Measurements from ENCODE around the gene SYNGR1. TPM values are rescaled to one million over a fixed set of nuclear protein-coding genes. Genes with fewer than 3 reads are reported as not detected.

SYNGR1 gene
- total RNA-seq, 1 experiment from 2014 or later = 17.8 TPM

DNA sequence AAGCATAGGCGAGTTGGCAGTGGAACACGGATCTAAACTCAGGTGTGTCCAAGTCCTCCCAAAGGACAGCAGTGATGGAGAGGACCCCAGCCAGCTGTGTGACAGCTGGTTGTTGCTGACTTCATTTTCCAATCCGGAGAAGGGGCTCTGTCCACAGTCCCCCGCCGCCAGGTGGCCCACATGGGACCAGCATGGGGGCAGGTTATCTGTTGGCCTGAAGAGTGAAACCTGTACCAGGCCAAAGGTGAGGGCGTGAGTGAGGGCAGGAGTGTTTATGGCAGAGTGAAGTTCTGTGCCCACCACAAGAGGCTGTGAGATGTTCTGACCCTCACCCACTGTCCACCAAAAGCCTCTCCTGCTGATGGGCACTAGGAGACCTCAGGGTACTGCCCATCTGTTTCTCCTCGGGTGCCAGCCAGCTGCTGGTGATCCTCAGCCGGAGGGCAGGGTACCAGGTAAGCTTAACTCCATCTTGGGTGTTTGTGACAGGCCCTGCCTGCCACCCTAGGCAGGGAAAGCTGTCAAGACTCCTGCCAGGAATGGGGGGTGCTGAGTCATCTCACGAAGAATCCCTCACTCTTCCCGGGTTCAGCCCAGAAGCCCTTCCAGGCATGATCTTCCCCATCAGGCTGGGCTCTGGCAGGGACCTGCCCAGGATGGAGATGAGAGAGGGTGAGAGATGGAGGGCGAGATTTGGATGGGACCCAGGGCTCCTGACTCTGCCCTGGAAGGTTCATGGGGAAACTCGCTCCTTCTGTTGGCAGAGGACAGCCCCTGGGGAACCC is 34.2 kb downstream of the SYNGR1 start:
- Histone ChIP-seq H3K9me3 (ENCODE audit: control insufficient read depth, insufficient read depth, low read depth, low read length) (no peaks in the 10 kb centered on the region), H3K36me3 (ENCODE audit: control insufficient read depth, insufficient read depth, low read length) (no peaks in the 10 kb centered on the region), H3K4me1 (ENCODE audit: control insufficient read depth, insufficient read depth, low read length) (no peaks in the 10 kb centered on the region), H3K27me3 (ENCODE audit: control insufficient read depth, insufficient read depth, low read length) (no peaks in the 10 kb centered on the region), H3K27ac (ENCODE audit: low read length) (no peak overlapping the region), H3K4me3 (ENCODE audit: low read depth in 2 of 2, low read length in 2 of 2) (no peak overlapping the region)
- ChIA-PET POLR2A (interaction anchor here (0.6 kb wide), 1 partner anchor 9 kb away, joined by 3 read pairs; no protein-coding TSS in a partner anchor), CTCF (no interaction called here)
- no TSS peak for BruUV-seq (replicated peaks)
- ATAC-seq (no peak), DNase-seq (ENCODE audit: low read depth, low spot score) (no peak)
- in situ Hi-C loops (cut with HindIII; ENCODE audit: low pct_unique_long_range_greater_than_20kb, low sequenced_read_pairs) = no loop called here
- intact Hi-C loops (cut with micrococcal nuclease; ENCODE audit: unreplicated experiment) = no loop called here
- no peak for TF ChIP-seq SIN3A (IDR thresholded peaks at IDR 0.05; ENCODE audit: borderline replicate concordance, insufficient read depth, low read depth, low read length)
- TF ChIP-seq POLR2AphosphoS5 (IDR thresholded peaks at IDR 0.05; ENCODE audit: low read depth, low read length) = no peak
- TF ChIP-seq, protein P1, sequence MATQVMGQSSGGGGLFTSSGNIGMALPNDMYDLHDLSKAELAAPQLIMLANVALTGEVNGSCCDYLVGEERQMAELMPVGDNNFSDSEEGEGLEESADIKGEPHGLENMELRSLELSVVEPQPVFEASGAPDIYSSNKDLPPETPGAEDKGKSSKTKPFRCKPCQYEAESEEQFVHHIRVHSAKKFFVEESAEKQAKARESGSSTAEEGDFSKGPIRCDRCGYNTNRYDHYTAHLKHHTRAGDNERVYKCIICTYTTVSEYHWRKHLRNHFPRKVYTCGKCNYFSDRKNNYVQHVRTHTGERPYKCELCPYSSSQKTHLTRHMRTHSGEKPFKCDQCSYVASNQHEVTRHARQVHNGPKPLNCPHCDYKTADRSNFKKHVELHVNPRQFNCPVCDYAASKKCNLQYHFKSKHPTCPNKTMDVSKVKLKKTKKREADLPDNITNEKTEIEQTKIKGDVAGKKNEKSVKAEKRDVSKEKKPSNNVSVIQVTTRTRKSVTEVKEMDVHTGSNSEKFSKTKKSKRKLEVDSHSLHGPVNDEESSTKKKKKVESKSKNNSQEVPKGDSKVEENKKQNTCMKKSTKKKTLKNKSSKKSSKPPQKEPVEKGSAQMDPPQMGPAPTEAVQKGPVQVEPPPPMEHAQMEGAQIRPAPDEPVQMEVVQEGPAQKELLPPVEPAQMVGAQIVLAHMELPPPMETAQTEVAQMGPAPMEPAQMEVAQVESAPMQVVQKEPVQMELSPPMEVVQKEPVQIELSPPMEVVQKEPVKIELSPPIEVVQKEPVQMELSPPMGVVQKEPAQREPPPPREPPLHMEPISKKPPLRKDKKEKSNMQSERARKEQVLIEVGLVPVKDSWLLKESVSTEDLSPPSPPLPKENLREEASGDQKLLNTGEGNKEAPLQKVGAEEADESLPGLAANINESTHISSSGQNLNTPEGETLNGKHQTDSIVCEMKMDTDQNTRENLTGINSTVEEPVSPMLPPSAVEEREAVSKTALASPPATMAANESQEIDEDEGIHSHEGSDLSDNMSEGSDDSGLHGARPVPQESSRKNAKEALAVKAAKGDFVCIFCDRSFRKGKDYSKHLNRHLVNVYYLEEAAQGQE (IDR thresholded peaks at IDR 0.05; ENCODE audit: insufficient read depth in 1 of 2, low read depth in 2 of 2, low read length in 1 of 2) = no peak
- TF ChIP-seq, protein P2, sequence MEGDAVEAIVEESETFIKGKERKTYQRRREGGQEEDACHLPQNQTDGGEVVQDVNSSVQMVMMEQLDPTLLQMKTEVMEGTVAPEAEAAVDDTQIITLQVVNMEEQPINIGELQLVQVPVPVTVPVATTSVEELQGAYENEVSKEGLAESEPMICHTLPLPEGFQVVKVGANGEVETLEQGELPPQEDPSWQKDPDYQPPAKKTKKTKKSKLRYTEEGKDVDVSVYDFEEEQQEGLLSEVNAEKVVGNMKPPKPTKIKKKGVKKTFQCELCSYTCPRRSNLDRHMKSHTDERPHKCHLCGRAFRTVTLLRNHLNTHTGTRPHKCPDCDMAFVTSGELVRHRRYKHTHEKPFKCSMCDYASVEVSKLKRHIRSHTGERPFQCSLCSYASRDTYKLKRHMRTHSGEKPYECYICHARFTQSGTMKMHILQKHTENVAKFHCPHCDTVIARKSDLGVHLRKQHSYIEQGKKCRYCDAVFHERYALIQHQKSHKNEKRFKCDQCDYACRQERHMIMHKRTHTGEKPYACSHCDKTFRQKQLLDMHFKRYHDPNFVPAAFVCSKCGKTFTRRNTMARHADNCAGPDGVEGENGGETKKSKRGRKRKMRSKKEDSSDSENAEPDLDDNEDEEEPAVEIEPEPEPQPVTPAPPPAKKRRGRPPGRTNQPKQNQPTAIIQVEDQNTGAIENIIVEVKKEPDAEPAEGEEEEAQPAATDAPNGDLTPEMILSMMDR (IDR thresholded peaks at IDR 0.05) = no peak
- TF ChIP-seq TCF7L2 (IDR thresholded peaks at IDR 0.05; ENCODE audit: low read depth, low read length) = no peak

DNA sequence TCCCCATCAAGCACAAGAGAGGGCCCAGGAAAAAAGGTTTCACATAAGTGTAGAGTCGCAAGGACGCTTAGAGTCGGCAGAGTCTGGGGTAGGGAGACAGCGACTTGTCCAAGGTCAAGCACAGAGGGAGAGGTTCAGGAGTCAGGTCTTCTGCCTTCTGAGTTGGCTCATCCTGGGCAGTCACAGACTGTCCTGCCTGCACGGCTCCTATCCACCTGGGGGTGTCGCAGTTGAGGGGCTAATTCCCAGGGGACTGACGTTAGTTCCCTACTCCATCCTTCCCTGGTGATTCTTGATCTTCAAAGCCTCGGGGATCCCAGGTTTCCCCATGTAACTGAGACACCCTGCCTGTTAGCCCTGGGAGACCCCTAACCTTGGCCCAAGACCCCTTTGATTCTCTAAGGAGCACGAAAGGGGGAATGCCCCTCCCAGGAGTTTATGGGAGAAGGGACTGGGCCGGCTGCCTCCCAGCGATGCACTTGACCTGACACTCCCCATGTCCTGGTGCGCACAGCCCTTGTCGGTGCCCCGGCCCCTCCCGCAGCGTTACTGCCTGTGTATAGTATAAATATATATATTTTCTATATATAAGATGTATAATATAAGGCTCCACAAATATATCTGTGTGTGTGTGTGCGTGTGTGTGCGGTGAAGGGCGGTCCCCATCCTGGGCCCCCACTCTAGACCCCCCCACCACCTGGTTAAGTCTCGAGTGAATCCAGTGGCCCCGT is 35.1 kb downstream of the SYNGR1 start:
- ATAC-seq (peak; percentile 56; the same call in 1 of the 2 replicates), DNase-seq (ENCODE audit: low read depth, low spot score) (no peak)
- POLR2A ChIA-PET = no interaction called here
- no TSS peak for BruUV-seq (replicated peaks)
- H3K4me3 ChIP-seq (ENCODE audit: low read depth in 2 of 2, low read length in 2 of 2) = no peak overlapping the region
- H3K9me3 ChIP-seq (ENCODE audit: control insufficient read depth, insufficient read depth, low read depth, low read length) = no peaks in the 10 kb centered on the region
- no peak overlapping the region for H3K27ac ChIP-seq (ENCODE audit: low read length)
- TF ChIP-seq TCF7L2 (IDR thresholded peaks at IDR 0.05; ENCODE audit: low read depth, low read length) = no peak
- TF ChIP-seq, protein P1 (IDR thresholded peaks at IDR 0.05; ENCODE audit: insufficient read depth in 1 of 2, low read depth in 2 of 2, low read length in 1 of 2) = no peak
- TF ChIP-seq SIN3A (IDR thresholded peaks at IDR 0.05; ENCODE audit: borderline replicate concordance, insufficient read depth, low read depth, low read length) = no peak
- no peak for TF ChIP-seq POLR2AphosphoS5 (IDR thresholded peaks at IDR 0.05; ENCODE audit: low read depth, low read length)
- TF ChIP-seq, protein P2 (IDR thresholded peaks at IDR 0.05) = no peak
- intact Hi-C loops (cut with micrococcal nuclease; ENCODE audit: unreplicated experiment) = no loop called here
- no peaks in the 10 kb centered on the region for H3K27me3 ChIP-seq (ENCODE audit: control insufficient read depth, insufficient read depth, low read length)
- CTCF ChIA-PET = interaction anchor here (0.7 kb wide), 1 partner anchor 13 kb away, joined by 3 read pairs; no protein-coding TSS in a partner anchor
- in situ Hi-C loops (cut with HindIII; ENCODE audit: low pct_unique_long_range_greater_than_20kb, low sequenced_read_pairs) = no loop called here
- no peaks in the 10 kb centered on the region for H3K4me1 ChIP-seq (ENCODE audit: control insufficient read depth, insufficient read depth, low read length)
- no peaks in the 10 kb centered on the region for H3K36me3 ChIP-seq (ENCODE audit: control insufficient read depth, insufficient read depth, low read length)
